Panc1 (cell line): ENCODE results near the gene DDX1. TPM values are rescaled to one million over a fixed set of nuclear protein-coding genes. Genes with fewer than 3 reads are reported as not detected.

Experiments used
- ATAC-seq: fragments of 200-7000 bp; cut with Tn5 transposase; 2 replicates; pipeline ENCODE4 v1.9.1; 2020; ENCODE audit warnings: mild to moderate bottlenecking, moderate library complexity
- BruUV-seq: library from RNA; stranded (reverse); fragments of 400-500 nt; replicated peaks from 2 replicates; lab custom pipeline; 2021; lab: Mats Ljungman, UMichigan
- CTCF ChIA-PET: fragments of 300-600 bp; sonication (Branson Sonifier 250); formaldehyde crosslinking; loops from one replicate; lab custom pipeline; 2022; ENCODE audit warnings: antibody characterized with exemption; lab: Charles Lee
- POLR2A ChIA-PET: fragments of 300-600 bp; sonication (Branson Sonifier 250); formaldehyde crosslinking; loops from one replicate; lab custom pipeline; 2022; ENCODE audit warnings: antibody characterized with exemption; lab: Charles Lee
- DNase-seq: peaks from one replicate; pipeline ENCODE4 v3.0.0-alpha.2; 2010; ENCODE audit warnings: low read depth, low spot score
- H3K27ac ChIP-seq: 2 replicates; pipeline ENCODE4 v1.5.1; 2011; ENCODE audit warnings: mild to moderate bottlenecking, low read length, inconsistent platforms
- H3K27me3 ChIP-seq: fragments of 200-500 bp; sonication (Bioruptor generic); 2 replicates; pipeline ENCODE4 v1.6.0; 2014; ENCODE audit warnings: low read length, inconsistent platforms; ENCODE audit not compliant: control insufficient read depth, insufficient read depth
- H3K36me3 ChIP-seq: fragments of 200-500 bp; sonication (Bioruptor generic); 2 replicates; pipeline ENCODE4 v1.5.1; 2014; ENCODE audit warnings: inconsistent platforms, mild to moderate bottlenecking, low read length, moderate library complexity; ENCODE audit not compliant: control insufficient read depth, insufficient read depth
- H3K4me1 ChIP-seq: 2 replicates; pipeline ENCODE4 v1.5.1; 2011; ENCODE audit warnings: inconsistent platforms, mild to moderate bottlenecking, low read length, moderate library complexity; ENCODE audit not compliant: control insufficient read depth, insufficient read depth
- H3K4me3 ChIP-seq, 2 experiments: 2 replicates each; pipeline ENCODE4 v1.5.1; 2011 to 2012; ENCODE audit warnings: low read depth in 2 of 2, low read length in 2 of 2, mild to moderate bottlenecking in 2 of 2, inconsistent platforms in 1 of 2, moderate library complexity in 1 of 2
- H3K9me3 ChIP-seq: fragments of 200-500 bp; sonication (Bioruptor generic); 2 replicates; pipeline ENCODE4 v1.5.1; 2014; ENCODE audit warnings: low read depth, mild to moderate bottlenecking, inconsistent platforms, low read length, moderate library complexity; ENCODE audit not compliant: control insufficient read depth, insufficient read depth
- POLR2AphosphoS5 ChIP-seq: IDR thresholded peaks from 2 replicates; pipeline ENCODE4 v1.6.1; 2012; ENCODE audit warnings: mild to moderate bottlenecking, low read depth, low read length, moderate library complexity
- SIN3A ChIP-seq: IDR thresholded peaks from 2 replicates; pipeline ENCODE4 v1.6.1; 2012; ENCODE audit warnings: low read depth, mild to moderate bottlenecking, low read length, moderate library complexity, borderline replicate concordance; ENCODE audit not compliant: insufficient read depth
- TCF7L2 ChIP-seq: IDR thresholded peaks from 2 replicates; pipeline ENCODE4 v1.6.1; 2011; ENCODE audit warnings: mild to moderate bottlenecking, low read depth, low read length, inconsistent platforms
- in situ Hi-C: cut with HindIII; loops from 2 replicates; pipeline ENCODE4 v1.10.0; 2016; ENCODE audit warnings: low sequenced_read_pairs, low pct_unique_long_range_greater_than_20kb
- intact Hi-C: fragments of 100-400 bp; cut with micrococcal nuclease; formaldehyde crosslinking; loops from one replicate; pipeline ENCODE4 v1.10.0; 2022; ENCODE audit not compliant: unreplicated experiment
- total RNA-seq: library from RNA; stranded (reverse); gene quantifications from one replicate; pipeline ENCODE4 v1.2.1, GENCODE V29; 2021; ENCODE audit not compliant: unreplicated experiment
- TF ChIP-seq, protein P1 (sequence below): fragments of 450-650 bp; IDR thresholded peaks from 2 replicates; pipeline ENCODE4 v1.5.1; 2017; ENCODE audit warnings: mild to moderate bottlenecking
- TF ChIP-seq, protein P2 (sequence below), 2 experiments: IDR thresholded peaks; 2 replicates each; pipeline ENCODE4 v1.6.1; 2011 to 2012; ENCODE audit warnings: low read depth in 2 of 2, control low read depth in 1 of 2, low read length in 1 of 2, mild to moderate bottlenecking in 1 of 2, moderate library complexity in 1 of 2; ENCODE audit not compliant: insufficient read depth in 1 of 2

Gene DDX1
- total RNA-seq, 1 experiment from 2014 or later = 102 TPM

DNA sequence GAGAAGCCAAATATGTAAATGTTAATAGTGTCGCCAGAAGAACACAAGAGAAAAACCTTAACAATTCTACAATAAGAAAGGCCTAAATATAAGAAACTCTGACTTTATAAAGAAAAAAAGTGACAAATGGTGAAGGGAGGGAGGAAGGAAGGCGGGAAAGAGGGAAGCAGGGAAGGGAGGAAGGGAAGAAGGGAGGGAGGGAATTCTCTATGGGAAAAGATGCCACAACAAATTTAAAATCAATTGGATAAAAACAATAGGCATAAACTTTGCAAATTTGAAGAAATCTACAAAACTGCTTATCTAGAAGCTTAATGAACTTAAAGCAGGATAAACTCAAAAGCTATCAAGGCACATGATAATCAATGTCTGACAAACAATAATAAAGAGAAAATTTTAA lies 47.4 kb upstream of the DDX1 start:
- Histone ChIP-seq H3K4me3 (no peak overlapping the region), H3K9me3 (no peaks in the 10 kb centered on the region), H3K4me1 (no peaks in the 10 kb centered on the region), H3K27ac (no peak overlapping the region), H3K27me3 (no peaks in the 10 kb centered on the region), H3K36me3 (peaks cover 2% of the 10 kb centered on the region; the same call in 1 of the 2 replicates)
- intact Hi-C loops = no loop called here
- no peak for ATAC-seq
- CTCF ChIA-PET = no interaction called here
- POLR2A ChIA-PET = no interaction called here
- TF ChIP-seq, protein P1, sequence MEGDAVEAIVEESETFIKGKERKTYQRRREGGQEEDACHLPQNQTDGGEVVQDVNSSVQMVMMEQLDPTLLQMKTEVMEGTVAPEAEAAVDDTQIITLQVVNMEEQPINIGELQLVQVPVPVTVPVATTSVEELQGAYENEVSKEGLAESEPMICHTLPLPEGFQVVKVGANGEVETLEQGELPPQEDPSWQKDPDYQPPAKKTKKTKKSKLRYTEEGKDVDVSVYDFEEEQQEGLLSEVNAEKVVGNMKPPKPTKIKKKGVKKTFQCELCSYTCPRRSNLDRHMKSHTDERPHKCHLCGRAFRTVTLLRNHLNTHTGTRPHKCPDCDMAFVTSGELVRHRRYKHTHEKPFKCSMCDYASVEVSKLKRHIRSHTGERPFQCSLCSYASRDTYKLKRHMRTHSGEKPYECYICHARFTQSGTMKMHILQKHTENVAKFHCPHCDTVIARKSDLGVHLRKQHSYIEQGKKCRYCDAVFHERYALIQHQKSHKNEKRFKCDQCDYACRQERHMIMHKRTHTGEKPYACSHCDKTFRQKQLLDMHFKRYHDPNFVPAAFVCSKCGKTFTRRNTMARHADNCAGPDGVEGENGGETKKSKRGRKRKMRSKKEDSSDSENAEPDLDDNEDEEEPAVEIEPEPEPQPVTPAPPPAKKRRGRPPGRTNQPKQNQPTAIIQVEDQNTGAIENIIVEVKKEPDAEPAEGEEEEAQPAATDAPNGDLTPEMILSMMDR = no peak
- TF ChIP-seq TCF7L2 (no peak), POLR2AphosphoS5 (no peak), SIN3A (no peak)
- TF ChIP-seq, protein P2, sequence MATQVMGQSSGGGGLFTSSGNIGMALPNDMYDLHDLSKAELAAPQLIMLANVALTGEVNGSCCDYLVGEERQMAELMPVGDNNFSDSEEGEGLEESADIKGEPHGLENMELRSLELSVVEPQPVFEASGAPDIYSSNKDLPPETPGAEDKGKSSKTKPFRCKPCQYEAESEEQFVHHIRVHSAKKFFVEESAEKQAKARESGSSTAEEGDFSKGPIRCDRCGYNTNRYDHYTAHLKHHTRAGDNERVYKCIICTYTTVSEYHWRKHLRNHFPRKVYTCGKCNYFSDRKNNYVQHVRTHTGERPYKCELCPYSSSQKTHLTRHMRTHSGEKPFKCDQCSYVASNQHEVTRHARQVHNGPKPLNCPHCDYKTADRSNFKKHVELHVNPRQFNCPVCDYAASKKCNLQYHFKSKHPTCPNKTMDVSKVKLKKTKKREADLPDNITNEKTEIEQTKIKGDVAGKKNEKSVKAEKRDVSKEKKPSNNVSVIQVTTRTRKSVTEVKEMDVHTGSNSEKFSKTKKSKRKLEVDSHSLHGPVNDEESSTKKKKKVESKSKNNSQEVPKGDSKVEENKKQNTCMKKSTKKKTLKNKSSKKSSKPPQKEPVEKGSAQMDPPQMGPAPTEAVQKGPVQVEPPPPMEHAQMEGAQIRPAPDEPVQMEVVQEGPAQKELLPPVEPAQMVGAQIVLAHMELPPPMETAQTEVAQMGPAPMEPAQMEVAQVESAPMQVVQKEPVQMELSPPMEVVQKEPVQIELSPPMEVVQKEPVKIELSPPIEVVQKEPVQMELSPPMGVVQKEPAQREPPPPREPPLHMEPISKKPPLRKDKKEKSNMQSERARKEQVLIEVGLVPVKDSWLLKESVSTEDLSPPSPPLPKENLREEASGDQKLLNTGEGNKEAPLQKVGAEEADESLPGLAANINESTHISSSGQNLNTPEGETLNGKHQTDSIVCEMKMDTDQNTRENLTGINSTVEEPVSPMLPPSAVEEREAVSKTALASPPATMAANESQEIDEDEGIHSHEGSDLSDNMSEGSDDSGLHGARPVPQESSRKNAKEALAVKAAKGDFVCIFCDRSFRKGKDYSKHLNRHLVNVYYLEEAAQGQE (IDR thresholded peaks at IDR 0.05; ENCODE audit: insufficient read depth in 1 of 2, low read depth in 2 of 2, low read length in 1 of 2) = no peak
- in situ Hi-C loops = no loop called here
- DNase-seq = no peak
- BruUV-seq = no TSS peak

DNA sequence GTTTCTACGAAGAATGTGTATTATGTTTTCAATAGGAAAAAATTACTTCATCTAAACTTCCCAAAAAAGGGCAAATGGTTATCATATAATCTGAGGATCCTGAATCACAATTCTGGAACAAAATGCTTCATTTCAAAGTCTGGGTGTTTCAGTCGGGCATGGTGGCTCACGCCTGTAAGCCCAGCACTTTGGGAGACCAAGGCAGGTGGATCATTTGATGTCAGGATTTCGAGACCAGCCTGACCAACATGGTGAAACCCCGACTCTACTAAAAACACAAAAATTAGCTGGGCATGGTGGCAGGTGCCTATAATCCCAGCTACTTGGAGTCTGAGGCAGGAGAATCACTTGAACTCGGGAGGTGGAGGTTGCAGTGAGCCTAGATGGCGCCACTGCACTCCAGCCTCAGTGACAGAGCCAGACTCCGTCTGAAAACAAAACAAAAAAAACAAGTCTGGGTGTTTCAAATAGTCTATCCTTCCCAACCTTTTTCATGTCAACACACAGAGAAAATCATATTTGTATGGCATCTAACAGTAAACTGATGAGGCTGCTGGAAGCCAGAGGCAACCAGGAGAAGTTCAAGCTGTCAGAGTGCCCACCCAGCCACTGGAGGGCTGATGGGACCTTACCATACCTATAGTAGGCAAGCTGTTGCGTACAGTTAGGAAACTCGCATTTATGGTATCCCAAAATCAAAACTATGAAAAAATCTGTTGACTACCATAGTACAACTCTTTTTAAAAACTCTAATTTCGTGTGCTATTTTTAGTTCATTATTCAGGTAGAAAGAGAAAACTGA lies 45.2 kb upstream of the DDX1 start:
- intact Hi-C loops (no loop called here), in situ Hi-C loops (no loop called here)
- no TSS peak for BruUV-seq
- Histone ChIP-seq H3K36me3 (peaks cover 2% of the 10 kb centered on the region; the same call in 1 of the 2 replicates), H3K4me3 (no peak overlapping the region), H3K27me3 (no peaks in the 10 kb centered on the region), H3K4me1 (no peaks in the 10 kb centered on the region), H3K9me3 (no peaks in the 10 kb centered on the region), H3K27ac (no peak overlapping the region)
- ATAC-seq = no peak
- CTCF ChIA-PET = no interaction called here
- no peak for DNase-seq
- POLR2A ChIA-PET = no interaction called here
- TF ChIP-seq, protein P2 (IDR thresholded peaks at IDR 0.05; ENCODE audit: insufficient read depth in 1 of 2, low read depth in 2 of 2, low read length in 1 of 2) = no peak
- TF ChIP-seq, protein P1 = peak; percentile 78
- no peak for TF ChIP-seq TCF7L2
- no peak for TF ChIP-seq SIN3A
- no peak for TF ChIP-seq POLR2AphosphoS5
